Stomach (tissue), 4 donors: ENCODE measurements around the gene RELN.

Experiments used
- CTCF ChIP-seq, 7 experiments: fragments of 450-650 bp in 4 of 7; fragments of 200-600 bp in 3 of 7; sonication (generic) in 3 of 7; IDR thresholded peaks; one replicate each; pipeline ENCODE4 v1.5.1; 2016 to 2019; ENCODE audit warnings: antibody characterized with exemption in 7 of 7, control low read depth in 2 of 7, mild to moderate bottlenecking in 1 of 7
- EP300 ChIP-seq: sonication (generic); formaldehyde crosslinking; IDR thresholded peaks from one replicate; pipeline ENCODE4 v1.6.1; 2017; ENCODE audit warnings: antibody characterized with exemption
- POLR2A ChIP-seq, 4 donors: fragments of 450-650 bp; IDR thresholded peaks; one replicate each; pipeline ENCODE4 v1.6.1; 2016; ENCODE audit warnings: antibody characterized with exemption in 4 of 4, control low read depth in 2 of 4, mild to moderate bottlenecking in 1 of 4, moderate library complexity in 1 of 4
- POLR2AphosphoS5 ChIP-seq, 3 donors: sonication (generic); formaldehyde crosslinking; IDR thresholded peaks; one replicate each; pipeline ENCODE4 v1.6.1; 2016; ENCODE audit warnings: antibody characterized with exemption in 3 of 3

GRCh38 chr7:103989785-103990767 lies 618 bp upstream of the RELN start:
- TF ChIP-seq CTCF (IDR thresholded peaks at IDR 0.05) (no peak), POLR2A (IDR thresholded peaks at IDR 0.05) (no peak), POLR2AphosphoS5 (IDR thresholded peaks at IDR 0.05) (no peak), EP300 (no peak)
